Upper lobe of left lung (tissue), 4 donors: ENCODE data around the gene SLC5A12.

Experiments
- EP300 ChIP-seq, 4 donors: sonication (generic); formaldehyde crosslinking; IDR thresholded peaks; one replicate each; pipeline ENCODE4 v1.5.1; 2017; ENCODE audit warnings: antibody characterized with exemption in 4 of 4, control low read depth in 2 of 4
- POLR2A ChIP-seq, 4 donors: fragments of 450-650 bp; IDR thresholded peaks; one replicate each; pipeline ENCODE4 v1.5.1; 2016 to 2017; ENCODE audit warnings: antibody characterized with exemption in 4 of 4, mild to moderate bottlenecking in 2 of 4
- POLR2AphosphoS5 ChIP-seq, 2 donors: sonication (generic); formaldehyde crosslinking; IDR thresholded peaks; one replicate each; pipeline ENCODE4 v1.5.1; 2017; ENCODE audit warnings: antibody characterized with exemption in 2 of 2
- TF ChIP-seq, protein P1 (sequence below), 6 experiments: fragments of 450-650 bp in 4 of 6; fragments of 200-600 bp in 2 of 6; sonication (generic) in 2 of 6; IDR thresholded peaks; one replicate each; pipeline ENCODE4 v1.5.1; 2016 to 2019; ENCODE audit warnings: antibody characterized with exemption in 6 of 6

DNA sequence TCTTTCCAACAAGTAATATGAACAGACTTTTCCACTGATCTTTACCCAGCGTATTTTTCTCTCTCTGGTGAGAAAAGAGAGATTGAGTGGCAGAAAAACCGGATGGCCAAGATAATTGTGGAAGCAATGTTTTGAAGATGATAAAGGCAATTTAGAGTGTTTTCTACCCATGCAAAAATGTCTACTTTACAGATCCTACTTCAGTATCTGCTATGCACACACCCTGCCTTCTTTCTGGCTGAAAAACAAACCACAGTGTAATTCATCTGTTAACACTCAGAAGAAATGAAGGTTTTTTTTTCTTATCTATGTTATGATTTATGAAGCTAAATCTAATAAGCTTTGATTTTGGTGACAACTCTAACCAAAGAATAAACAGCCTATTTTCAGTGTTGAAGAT, 56.8 kb downstream of the SLC5A12 start:
- TF ChIP-seq, protein P1, sequence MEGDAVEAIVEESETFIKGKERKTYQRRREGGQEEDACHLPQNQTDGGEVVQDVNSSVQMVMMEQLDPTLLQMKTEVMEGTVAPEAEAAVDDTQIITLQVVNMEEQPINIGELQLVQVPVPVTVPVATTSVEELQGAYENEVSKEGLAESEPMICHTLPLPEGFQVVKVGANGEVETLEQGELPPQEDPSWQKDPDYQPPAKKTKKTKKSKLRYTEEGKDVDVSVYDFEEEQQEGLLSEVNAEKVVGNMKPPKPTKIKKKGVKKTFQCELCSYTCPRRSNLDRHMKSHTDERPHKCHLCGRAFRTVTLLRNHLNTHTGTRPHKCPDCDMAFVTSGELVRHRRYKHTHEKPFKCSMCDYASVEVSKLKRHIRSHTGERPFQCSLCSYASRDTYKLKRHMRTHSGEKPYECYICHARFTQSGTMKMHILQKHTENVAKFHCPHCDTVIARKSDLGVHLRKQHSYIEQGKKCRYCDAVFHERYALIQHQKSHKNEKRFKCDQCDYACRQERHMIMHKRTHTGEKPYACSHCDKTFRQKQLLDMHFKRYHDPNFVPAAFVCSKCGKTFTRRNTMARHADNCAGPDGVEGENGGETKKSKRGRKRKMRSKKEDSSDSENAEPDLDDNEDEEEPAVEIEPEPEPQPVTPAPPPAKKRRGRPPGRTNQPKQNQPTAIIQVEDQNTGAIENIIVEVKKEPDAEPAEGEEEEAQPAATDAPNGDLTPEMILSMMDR (IDR thresholded peaks at IDR 0.05): no peak
- TF ChIP-seq POLR2AphosphoS5 (IDR thresholded peaks at IDR 0.05) (no peak), POLR2A (IDR thresholded peaks at IDR 0.05) (no peak), EP300 (IDR thresholded peaks at IDR 0.05) (no peak)
